ENCODE measurements around the gene NRXN3. TPM values are rescaled to one million over a fixed set of nuclear protein-coding genes. Genes with fewer than 3 reads are reported as not detected.

NRXN3 gene
- total RNA-seq, 1 experiment from 2014 or later: not detected

- Histone ChIP-seq H3K4me1 (ENCODE audit: control insufficient read depth in 1 of 2, insufficient read depth in 2 of 2, low read length in 2 of 2) (no peaks in the 10 kb centered on the region), H3K4me3 (replicated peaks in 1 of 2; ENCODE audit: low read depth in 1 of 2, low read length in 2 of 2) (no peak overlapping the region), H4K20me1 (ENCODE audit: insufficient read depth) (no peaks in the 10 kb centered on the region), H3K9ac (ENCODE audit: low read length) (no peak overlapping the region), H3K9me3 (ENCODE audit: control insufficient read depth in 1 of 2, insufficient read depth in 1 of 2, low read depth in 1 of 2, low read length in 2 of 2) (no peaks in the 10 kb centered on the region), H3K36me3 (ENCODE audit: control insufficient read depth in 1 of 2, insufficient read depth in 2 of 2, low read length in 2 of 2) (no peaks in the 10 kb centered on the region), H2AFZ (ENCODE audit: low read depth, low read length, poor library complexity, severe bottlenecking) (no peak overlapping the region), H3K9me2 (ENCODE audit: insufficient read depth) (no peaks in the 10 kb centered on the region), H3K79me2 (ENCODE audit: insufficient read depth, low read length) (no peaks in the 10 kb centered on the region), H3K27ac (ENCODE audit: low read depth, low read length) (no peak overlapping the region), H3K27me3 (ENCODE audit: insufficient read depth, low read length) (peaks cover 14% of the 10 kb centered on the region; the same call in 1 of the 2 replicates), H3K4me2 (ENCODE audit: low read length) (no peak overlapping the region)
- DNase-seq (ENCODE audit: low read depth, low spot score) (no peak), ATAC-seq (no peak)
- POLR2A ChIA-PET: no interaction called here
- RAD21 ChIA-PET (ENCODE audit: low non-redundant PET in 1 of 2, low total read pairs in 2 of 2, uncharacterized antibody in 2 of 2, unreplicated experiment in 2 of 2): no interaction called here
- intact Hi-C loops (cut with micrococcal nuclease): no loop called here
- no peak for TF ChIP-seq SP1 (IDR thresholded peaks at IDR 0.05; ENCODE audit: low read depth)
- TF ChIP-seq ZBTB33 (IDR thresholded peaks at IDR 0.05; ENCODE audit: extremely low read depth, insufficient replicate concordance, low read length): no peak
- TF ChIP-seq FOSL1 (IDR thresholded peaks at IDR 0.05; ENCODE audit: low read depth): no peak
- no peak for TF ChIP-seq RAD21 (IDR thresholded peaks at IDR 0.05; ENCODE audit: low read depth)
- TF ChIP-seq REST (IDR thresholded peaks at IDR 0.05; ENCODE audit: low read depth): no peak
- no peak for TF ChIP-seq ZNF274 (IDR thresholded peaks at IDR 0.05; ENCODE audit: low read depth, low read length)
- no peak for TF ChIP-seq CTCF (IDR thresholded peaks at IDR 0.05 in 2 of 3, conservative IDR thresholded peaks at IDR 0.05 in 1 of 3; ENCODE audit: borderline replicate concordance in 1 of 3, insufficient read depth in 1 of 3, low read depth in 2 of 3, low read length in 2 of 3)
- no peak for TF ChIP-seq EZH2phosphoT487 (IDR thresholded peaks at IDR 0.05; ENCODE audit: borderline replicate concordance)
- TF ChIP-seq MAX (IDR thresholded peaks at IDR 0.05): no peak
- BruUV-seq (replicated peaks): no TSS peak
- CTCF ChIA-PET: no interaction called here
Measured at GRCh38 chr14:78242086-78242485, 71.9 kb downstream of the NRXN3 start.

Data from HCT116 (cell line).